Hematopoietic multipotent progenitor cell treated with erythropoietin and hydrocortisone succinate and interleukin-3 and kit ligand, for 4 days (in vitro differentiated cells): ENCODE measurements around the gene KIAA1671.

Source experiments
- DNase-seq: peaks from one replicate; pipeline ENCODE4 v3.0.0-alpha.2; 2015

The KIAA1671 gene

DNA sequence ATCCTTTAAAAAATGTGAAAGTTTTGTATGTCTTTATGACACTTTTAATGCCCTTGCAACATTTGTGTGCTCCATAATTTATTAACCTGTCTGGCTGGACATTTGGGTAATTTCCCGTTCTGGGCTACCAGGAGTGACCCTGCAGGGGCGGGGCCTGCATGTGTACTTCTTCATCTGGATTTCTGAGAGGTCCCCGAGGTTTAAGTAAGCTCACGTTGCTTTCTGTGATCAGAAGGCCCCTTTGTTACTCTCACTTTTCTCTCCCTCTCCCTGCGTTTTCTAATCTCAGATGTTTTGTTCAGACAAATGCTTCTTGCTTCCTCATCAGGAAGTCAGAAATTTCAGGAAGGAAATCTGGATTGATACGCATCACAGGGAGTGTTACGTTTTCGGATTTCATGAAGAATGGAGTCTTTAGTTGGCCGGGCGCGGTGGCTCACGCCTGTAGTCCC lies 168.3 kb downstream of the KIAA1671 start:
- DNase-seq, result no peak

DNA sequence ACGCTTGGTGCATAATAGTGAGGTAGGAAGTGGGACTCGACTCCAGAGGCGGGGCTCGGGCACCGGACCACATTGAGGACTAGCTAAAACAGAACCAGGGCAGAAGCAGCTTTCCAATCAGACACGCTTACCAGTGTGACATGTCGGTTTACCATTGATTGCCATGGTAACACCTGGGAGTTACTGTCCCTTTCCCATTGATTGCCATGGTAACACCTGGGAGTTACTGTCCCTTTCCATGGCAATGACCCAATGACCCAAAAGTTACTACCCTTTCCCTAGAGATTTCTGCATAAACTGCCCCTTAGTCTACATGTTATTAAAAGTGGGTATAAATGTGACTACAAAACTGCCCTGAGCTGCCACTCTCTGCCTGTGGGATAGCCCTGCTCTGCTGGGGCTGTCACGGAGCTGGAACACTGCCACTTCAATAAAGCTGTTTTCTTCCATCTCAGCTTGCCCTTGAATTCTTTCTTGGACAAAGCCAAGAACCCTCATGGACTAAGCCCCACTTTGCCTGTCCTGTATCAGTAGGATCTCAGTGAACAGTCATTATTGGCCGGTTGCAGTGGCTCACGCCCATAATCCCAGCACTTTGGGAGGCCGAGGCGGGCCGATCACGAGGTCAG lies 169.7 kb downstream of the KIAA1671 start:
- DNase-seq, result no peak

DNA sequence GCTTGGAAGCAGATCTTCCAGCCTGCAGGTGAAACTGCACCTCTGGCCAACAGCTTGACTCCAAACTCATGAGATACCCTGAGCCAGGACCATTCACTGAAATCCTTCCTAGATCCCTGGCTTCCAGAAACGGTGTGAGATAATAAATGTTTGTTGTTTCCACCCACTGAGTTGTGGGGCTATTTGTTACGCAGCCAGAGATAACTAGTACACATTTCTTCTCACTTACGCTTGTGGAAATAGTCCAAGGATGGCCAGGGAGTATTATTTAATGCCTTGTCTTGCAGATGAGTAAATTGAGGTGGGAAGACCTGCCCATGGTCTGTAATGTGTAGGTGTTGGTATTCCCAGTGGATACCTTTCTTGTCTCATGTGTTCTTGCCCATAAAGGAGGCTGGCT lies 171.2 kb downstream of the KIAA1671 start:
- no peak for DNase-seq

DNA sequence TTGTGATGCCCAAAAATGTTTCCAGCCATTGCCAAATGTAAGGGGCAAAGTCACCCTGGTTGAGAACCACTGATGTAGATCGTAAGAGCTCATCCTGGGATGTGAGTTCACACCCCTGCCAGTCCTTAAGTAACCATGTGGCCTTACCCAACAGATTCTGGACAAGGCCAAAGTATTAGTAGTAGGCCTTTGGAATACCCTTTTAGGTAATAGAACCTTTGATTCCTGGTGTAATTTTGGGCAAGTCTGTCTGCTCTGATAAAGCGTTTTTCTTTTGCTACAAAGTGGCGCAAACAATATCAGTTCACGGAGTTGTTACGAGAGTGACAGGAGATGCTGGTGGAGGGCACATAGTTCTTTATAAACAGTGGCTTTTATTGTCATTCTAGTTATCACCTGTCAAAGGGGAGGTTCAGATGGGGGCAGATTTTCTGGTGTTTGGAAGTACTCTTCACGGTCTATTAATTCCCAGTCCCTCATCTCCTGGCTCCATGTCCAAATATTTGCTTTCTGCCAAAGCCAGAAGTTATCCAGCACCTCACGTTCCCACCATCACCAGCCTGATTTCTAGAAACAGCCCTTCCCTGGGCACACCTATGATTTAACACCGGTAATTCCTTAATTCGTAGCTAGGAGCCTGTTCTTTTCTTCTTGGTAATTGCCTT lies 173.3 kb downstream of the KIAA1671 start:
- DNase-seq, result no peak

DNA sequence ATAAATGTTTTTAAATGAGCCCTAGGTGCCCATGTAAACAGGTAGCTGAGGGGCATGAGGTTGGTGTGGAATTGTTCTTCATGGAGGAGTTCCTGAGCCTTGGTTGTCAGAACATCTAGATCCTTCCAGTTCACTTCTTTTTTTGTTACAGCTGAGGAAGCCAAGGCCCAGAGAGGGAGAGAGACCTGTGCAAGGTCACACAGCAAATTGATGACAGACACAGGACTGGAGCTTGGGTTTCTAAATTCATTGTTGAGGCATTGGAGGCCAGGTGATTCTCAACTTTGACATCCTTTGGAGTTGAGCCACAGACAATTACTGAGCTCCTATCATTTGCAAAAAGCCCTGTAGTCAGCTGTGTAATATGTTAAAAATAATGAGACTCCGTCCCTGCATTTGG lies 174.0 kb downstream of the KIAA1671 start:
- DNase-seq, result no peak

DNA sequence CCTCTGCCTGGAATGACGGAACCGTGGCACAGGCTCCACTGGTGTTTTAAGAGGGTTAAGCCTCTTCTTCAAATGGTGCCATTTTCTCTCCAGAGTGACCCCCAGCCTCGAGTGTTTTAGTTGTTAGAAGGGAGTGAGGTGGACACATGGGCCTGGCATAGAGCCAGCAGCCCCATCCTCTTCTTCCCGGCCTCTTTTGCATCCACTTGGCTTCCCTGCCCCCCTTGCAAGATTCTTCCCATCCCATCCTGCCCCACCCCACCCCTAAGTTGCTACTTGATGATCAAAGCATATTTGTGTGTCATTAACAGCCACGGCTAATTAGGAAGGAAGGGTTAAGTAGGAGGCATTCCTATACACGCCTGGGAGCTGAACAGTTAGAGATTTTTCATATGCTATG lies 174.8 kb downstream of the KIAA1671 start:
- no peak for DNase-seq

DNA sequence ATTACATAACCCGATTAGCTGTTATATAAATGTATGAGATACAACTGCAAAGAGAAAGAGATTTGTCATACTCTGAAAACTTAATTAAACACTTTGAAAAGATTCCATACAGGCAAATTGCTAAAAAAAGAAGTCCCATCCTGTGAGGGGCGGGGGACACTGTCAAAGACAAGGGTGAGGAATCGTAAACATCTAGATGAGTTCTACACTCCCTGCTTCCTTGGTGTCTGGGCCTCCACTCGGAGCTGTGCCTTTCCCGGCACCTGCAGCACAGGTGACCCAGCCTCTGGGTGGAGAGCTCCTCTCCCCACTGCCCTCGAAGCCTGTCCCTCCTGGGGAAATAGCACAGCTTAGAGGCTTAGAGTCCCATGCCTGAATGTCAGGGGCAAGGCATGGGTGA lies 177.9 kb downstream of the KIAA1671 start:
- DNase-seq, result no peak

DNA sequence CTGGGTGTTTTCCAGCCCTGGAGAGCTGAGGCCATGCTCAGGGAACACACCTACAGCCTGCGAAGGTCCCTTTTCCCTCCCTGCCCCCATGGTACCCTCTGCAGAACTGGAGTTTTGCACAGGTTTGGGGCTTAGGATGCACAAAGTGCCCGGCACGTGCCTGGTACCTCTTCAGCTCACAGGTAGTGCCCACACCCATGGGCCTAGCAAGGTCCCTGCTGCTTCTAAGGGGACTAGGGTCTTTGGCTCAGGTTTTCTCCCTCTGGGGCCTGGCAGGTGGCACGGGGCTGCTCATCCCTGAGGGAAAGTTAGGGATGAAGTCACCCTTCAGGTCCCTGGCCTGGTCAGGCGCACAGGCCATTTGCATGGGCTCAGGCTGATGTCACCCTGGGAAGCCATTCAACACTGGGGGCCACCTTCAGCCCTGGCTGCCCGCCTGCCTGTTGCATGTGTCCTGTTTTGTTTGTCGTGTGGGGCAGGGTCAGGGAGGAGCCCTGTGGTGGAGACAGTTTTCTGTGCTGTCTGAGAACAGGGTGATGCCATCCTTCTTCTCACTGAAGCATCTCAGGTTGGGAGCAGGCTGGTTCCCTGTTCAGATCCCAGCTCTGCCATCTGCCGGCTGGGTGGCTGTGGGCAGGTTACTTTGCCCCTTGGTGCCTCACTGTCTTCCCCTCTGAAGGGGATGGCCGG lies 178.8 kb downstream of the KIAA1671 start:
- no peak for DNase-seq

DNA sequence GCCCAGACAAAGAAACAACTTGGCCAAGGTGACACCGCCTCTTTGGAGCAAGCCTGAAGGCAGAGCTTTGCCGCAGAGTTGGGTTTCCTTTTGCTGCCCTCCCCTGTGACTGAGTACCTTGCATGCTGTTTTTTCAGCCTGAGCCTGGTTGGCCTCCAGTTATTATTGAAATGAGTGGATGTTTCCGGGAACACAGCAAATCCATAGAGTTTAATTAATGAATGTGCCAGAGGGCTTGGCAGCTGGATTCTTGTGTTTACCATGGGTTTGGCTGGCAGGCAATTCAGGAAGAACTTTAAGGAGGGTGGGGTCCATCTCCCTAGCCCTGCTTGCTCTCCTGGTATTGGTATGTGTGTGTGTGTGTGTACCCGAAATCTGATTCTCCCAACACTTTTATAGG lies 181.5 kb downstream of the KIAA1671 start:
- no peak for DNase-seq

DNA sequence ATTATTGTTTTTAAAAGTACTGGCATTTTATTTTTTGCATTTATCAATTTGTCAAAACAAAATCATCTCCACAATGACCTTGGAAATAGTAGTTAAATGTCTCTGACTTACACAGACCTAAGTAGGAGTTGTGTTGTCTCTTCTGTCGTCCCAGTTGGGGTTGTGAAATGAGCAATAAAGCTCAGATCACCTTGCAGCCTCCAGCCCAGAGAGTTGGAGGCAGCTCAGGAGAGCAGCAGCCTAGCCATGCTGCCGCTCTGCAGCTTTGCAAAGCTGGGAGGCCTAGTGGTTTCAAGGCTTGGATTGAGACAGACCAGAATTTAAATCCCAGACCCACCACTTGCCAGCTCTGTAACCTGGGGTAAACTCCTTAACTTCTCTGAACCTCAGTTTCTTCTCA lies 181.9 kb downstream of the KIAA1671 start:
- DNase-seq, result no peak

DNA sequence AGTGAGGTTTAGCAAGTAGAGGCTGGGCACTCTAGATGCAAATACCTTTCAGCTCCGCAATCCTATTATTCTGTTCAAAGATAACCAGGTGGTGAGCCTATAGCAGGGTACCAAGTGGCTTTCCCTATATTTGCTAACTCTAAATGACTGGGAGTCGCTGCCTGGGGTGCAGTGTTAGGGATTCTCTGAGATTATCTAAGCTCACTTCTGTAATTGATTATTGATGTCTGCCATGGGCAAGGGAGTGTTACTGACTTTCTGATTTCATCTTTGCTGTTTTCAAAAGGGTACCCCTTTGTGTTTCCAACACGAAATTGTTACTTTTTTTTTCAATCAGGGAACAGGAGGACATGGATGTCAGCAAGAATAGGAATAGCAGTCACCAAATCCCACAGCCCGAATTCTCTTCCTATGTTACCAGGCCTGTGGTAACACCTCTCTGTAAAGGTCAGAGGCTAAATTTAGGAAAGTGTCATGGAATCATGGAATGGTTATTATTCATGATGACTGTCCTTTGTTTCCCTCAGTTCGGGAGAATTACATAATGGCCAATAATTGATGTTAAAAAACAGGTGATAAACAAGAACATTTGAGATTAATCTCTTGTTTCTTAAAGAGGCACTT lies 184.5 kb downstream of the KIAA1671 start:
- no peak for DNase-seq

DNA sequence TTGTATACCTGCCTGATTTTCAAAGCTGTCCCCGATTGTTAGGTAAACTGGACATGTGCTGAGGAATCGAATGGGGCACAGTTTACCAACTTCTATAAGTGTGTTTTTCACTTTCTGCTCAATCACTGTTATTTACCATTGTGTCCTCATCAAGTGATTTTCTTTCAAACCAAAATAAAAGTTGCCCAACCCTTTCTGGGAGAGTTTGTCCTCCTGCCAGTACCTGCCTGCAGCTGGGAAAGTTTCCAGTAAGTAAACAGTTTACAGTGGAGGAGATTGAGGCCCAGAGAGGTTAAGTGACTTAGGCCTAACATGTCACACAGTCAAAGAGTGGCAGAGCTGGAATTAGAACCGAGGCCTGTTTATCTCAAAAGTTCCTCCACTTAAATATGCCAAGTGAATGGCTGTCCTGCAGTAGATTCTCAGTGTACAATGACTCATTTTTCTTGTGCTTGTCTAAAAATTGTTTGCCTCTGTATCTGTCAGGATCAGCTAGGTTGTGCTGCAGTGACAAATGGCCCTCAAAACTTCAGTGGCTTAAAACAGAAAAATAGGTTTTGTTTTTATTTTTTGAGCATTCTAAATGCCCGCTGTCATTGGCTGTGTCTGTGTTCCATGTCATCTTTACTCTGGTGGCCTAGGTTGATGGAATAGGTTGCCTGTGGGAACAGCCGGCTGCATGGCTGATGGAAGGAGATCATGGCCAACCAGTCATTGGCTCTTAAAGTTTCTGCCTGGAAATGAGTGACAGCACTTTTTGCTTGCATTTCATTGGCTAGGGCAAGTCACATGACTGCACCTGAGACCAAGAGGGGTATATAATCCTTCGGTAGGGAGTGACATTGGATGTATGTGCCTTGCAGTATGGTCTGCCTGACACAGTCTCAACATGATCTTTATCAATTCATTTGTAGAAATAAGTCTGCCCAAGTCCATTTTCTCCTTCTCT lies 185.3 kb downstream of the KIAA1671 start:
- DNase-seq, result peak; percentile 35

DNA sequence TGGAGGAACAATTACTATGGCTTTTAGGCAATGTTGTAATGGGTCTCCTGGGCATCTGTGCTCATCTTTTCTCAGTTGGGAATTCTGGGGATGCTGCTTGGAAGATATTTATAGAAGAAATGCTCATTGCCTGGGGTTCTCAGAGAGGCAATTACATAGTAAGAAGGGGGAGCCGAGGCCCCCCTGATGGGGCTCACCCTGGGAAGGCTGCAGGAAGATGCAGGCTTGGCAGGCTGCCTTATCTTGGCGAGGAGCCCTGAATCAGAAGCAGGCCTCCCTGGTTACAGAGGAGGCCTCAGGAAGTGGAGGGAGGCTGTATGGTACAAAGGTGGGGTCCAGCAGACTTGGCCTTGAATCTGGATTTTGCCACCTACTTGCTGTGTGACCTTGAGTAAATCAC lies 186.5 kb downstream of the KIAA1671 start:
- no peak for DNase-seq

DNA sequence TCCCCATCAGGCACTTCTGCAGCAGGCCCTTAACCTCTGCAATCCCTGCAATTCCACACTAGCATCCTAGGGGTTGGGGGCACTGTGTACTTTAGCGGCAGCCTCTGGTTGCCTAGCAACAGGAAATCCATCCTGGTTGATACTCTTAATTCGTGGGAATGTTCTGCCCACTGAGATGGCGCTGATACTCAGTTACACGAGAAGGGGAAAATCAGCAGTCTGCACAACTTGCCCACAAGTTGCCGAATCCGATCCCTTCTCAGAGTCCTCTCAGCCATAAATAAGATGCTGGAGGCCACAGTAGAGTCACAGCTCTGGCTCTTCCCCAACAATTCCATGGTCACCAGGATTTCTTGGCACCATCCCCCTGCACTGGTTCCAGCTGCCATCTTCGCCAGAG lies 189.6 kb downstream of the KIAA1671 start:
- no peak for DNase-seq

DNA sequence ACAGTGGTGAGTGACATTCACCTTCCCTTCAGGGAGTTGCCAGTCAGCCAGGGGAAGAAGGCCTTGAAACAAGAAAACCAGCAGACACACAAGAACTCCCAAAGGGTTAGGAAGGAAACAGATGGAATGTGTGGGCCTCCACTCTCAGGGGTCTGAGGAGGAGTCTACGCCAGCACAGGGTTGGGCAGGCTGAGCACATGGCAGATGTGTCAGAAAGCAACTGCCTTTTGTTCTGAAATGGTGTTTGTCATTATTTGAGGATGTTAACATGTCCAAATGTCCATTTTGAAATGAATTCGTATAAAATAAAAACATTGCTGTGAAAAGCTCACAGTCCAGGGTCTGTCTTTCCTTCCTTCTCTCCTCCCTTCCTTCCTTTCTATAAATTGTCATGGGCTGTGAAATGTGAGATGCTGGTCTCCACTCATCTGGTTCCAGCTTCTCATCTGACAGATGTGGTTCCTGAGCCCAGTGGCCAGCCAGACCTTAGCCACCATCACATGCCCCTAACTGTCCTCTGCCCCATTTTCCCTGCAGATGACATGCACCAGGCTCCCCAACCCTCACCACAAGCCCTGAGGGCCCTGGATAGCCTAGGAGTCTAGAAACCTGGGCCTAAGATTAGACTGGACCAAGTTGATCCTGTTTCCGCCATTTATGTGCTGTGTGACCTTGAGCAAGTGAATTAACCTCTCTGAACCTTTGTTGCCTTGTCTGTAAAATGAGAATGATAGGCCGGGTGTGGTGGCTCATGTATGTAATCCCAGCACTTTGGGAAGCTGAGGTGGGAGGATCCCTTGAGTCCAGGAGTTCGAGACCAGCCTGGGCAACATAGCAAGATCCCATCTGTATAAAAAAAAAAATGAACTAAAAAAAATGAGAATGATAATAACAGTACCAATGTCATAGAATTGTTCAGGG lies 190.9 kb downstream of the KIAA1671 start:
- DNase-seq, result no peak

DNA sequence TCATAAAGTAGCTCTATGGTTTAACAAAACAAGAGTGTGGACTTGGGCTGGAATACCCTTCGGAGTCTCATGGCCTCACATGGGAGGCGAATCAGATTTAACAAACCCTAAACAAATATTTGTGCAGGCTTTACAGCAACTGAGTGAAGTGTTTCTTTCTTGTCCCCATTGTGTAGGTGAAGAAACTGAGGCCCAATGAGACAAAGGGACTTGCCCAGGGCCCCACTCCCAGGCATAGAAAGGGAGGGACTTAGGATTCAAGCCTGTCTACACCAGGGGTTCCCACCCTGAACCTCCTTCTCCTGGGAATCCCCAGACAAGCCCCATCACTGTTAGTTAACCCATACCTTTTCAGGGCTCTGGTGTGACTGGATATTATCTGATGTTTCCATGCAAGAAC lies 192.0 kb downstream of the KIAA1671 start:
- DNase-seq, result no peak

DNA sequence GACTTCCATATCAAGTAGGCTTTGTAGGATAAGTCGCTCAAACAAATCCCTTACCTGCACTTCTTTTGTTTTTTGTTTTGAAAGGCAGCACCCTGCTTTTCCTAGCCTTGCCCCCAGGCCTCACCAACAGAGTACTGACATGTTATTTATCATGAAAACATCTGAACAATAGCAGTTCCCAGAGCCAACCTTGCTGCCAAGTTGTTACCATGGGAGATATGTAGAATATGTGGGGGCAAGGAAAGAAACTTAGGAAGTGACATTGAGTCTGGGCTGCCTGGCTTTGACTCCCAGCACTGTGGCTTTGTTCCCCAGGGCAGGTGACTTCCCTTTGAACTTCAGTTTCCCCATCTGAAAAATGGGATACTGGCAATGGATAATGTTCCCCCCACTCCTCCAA lies 193.8 kb downstream of the KIAA1671 start:
- DNase-seq, result no peak

DNA sequence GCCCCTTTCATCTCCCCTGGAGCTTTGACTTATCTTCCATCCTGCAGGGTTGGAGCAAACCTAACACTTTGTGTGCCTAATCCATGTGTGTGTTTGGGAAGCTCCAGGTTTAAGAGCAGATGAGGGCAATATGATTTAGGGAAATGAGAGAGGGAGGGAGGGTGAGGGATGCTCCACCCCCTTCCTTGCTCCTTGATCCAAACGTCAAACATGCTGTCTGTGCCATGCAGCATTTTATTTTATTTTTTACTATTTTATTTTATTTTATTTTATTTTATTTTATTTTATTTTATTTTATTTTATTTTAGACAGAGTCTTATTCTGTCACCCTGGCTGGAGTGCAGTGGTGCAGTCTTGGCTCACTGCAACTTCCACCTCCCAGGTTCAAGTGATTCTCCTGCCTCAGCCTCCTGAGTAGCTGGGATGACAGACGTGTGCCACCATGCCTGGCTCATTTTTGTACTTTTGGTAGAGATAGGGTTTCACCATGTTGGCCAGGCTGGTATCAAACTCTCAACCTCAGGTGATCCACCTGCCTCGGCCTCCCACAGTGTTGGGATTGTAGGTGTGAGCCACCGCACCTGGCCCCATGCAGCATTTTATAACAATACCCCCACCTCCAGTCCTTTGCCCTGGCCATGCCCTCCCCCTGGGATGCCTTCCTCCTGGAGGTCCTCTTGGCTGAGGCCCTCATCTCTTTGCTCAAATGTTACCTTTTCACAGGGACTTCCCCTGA lies 194.6 kb downstream of the KIAA1671 start:
- no peak for DNase-seq

DNA sequence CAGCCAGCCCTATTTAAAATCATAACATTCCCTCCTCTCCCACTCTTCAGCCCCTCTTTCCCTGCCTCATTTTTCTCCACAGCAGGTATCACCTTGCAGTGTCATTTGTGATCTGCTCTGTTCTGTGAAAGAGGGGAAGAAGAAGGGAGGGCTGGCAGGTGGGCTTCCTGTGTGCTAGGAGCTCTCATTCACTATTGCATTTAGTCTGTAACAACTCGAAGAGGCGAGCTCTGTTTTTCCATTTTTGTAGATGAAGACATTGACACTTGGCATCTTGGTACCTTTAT lies 195.1 kb downstream of the KIAA1671 start:
- DNase-seq, result no peak

DNA sequence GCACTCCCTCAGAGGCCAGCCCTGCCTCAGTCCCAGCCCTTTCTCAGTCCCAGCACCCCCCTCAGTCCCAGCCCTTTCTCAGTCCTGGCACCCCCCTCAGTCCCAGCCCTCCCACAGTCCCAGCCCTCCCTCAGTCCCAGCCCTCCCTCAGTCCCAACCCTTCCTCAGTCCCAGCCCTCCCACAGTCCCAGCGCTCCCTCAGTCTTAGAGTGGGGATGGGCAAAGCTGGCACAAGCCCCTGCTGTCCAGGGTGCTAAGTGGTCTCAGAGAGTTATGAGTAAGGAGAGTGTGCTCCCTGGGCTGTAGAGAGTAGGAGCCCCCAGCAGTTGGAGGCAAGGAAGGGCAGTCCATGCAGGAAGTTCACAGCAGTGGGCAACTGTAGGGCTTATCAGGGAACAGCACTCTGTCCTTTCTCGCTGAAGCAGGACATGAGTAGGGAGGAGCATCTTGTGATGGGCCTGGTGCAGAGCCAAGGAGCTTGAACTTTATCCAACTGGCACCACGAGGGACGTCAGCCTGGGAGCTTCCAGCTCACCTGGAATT lies 195.7 kb downstream of the KIAA1671 start:
- DNase-seq, result peak; percentile 88

DNA sequence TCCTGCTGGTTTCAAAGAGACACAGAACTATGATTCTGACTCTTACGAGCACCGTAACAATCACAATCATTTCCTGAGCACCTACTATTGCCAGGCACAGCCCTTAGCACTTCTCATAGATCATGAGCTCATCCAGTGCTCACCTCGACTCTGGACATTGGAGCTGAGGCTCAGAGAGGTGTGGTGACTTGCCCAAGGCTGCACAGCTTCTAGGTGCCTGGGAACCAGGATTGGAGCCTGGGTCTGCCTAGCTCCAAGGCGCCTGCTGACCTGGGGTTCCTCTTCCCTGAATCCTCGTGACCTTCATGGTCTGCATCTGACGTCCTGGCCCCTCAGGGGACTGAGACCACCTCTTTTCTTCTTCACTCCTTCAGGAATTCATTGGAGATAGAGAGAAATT lies 196.5 kb downstream of the KIAA1671 start:
- no peak for DNase-seq
